ENCODE measurements around the gene ARSG.
A peak's percentile ranks its signal among the peaks of the same experiment; 100 is the strongest.

Gene ARSG

GRCh38 chr17:68289473-68289872 is 1.8 kb upstream of the ARSG start:
- DNase-seq (ENCODE audit: low read depth) = no peak
- peak overlapping the region; percentile 91 for H3K4me3 ChIP-seq (ENCODE audit: low read depth, low read length)
- TF ChIP-seq, protein P1, sequence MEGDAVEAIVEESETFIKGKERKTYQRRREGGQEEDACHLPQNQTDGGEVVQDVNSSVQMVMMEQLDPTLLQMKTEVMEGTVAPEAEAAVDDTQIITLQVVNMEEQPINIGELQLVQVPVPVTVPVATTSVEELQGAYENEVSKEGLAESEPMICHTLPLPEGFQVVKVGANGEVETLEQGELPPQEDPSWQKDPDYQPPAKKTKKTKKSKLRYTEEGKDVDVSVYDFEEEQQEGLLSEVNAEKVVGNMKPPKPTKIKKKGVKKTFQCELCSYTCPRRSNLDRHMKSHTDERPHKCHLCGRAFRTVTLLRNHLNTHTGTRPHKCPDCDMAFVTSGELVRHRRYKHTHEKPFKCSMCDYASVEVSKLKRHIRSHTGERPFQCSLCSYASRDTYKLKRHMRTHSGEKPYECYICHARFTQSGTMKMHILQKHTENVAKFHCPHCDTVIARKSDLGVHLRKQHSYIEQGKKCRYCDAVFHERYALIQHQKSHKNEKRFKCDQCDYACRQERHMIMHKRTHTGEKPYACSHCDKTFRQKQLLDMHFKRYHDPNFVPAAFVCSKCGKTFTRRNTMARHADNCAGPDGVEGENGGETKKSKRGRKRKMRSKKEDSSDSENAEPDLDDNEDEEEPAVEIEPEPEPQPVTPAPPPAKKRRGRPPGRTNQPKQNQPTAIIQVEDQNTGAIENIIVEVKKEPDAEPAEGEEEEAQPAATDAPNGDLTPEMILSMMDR (IDR thresholded peaks at IDR 0.05; ENCODE audit: low read depth, low read length, missing control alignments) = no peak

GRCh38 chr17:68289936-68290267 is 1.4 kb upstream of the ARSG start:
- no peak for DNase-seq (ENCODE audit: low read depth)

GRCh38 chr17:68290268-68290954 is 884 bp upstream of the ARSG start:
- H3K4me3 ChIP-seq (ENCODE audit: low read depth, low read length) = peak overlapping the region; percentile 91
- TF ChIP-seq, protein P1 (IDR thresholded peaks at IDR 0.05; ENCODE audit: low read depth, low read length, missing control alignments) = no peak
- no peak for DNase-seq (ENCODE audit: low read depth)

More at GRCh38 chr17:68289936-68290267, 1.4 kb upstream of the ARSG start:
- TF ChIP-seq, protein P1 (IDR thresholded peaks at IDR 0.05; ENCODE audit: low read depth, low read length, missing control alignments) = no peak
- H3K4me3 ChIP-seq (ENCODE audit: low read depth, low read length) = peak overlapping the region; percentile 91

DNA sequence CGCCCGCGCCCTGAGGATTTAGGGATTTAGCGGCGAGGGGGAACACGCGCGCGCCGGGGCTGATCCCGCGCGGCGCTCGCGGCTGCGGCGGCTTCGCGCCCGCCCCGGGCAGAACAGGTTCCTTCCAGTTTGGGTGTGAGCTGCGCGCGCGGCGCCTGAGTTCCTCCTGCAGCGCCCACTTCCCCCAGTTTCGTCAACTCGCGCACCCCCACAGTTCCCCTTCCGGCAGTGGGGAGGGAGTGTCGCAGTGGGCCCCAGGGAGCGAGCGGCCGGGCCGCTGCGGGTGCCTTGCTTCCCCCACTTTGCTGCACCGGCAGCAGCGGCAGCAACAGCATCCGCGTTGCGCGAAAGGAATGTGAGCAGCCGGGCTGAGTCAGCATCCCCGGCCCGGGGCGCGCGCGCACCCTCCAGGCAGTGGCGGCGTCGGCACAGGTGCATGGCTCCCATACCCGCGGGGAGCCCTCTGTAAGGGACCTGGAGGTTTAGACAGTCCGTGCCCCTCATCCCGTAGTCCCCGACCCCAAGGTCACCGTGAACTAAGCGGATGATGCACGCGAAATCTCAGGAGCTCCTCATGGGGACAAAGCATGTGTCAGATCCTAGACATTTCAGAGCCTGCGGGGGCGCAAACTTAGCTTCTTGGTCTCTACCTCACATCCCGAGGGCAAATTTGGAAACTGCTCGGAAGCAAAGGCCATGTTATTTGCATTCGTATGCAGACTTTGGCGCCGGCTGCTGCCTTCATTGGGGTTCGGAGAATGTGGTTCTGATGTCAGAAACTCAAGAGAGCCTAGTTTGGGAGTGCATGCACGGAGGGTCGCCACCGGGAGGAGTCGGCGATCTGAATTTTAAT is 767 bp downstream of the ARSG start:
- TF ChIP-seq, protein P1 (IDR thresholded peaks at IDR 0.05; ENCODE audit: low read depth, low read length, missing control alignments) = peak; percentile 18
- H3K4me3 ChIP-seq (ENCODE audit: low read depth, low read length) = peak overlapping the region; percentile 91
- DNase-seq (ENCODE audit: low read depth) = peak; percentile 87

DNA sequence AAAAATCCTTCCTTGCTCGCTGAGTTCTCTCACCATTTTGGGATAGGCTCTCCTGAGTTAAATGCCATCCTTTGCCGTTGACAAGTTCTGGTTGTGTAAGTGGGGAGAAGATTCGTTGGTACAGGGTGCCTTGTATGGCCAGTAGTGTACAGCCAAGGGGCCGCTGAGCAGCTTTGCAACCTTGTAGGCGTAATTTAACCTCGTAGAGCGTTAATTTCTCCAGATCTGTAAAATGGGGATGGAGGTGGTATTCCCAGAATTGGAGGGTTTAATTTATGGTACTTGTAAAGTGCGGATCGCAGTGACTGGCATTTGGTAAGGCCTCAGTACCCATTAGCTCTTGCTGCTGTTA is 1.4 kb downstream of the ARSG start:
- TF ChIP-seq, protein P1 (IDR thresholded peaks at IDR 0.05; ENCODE audit: low read depth, low read length, missing control alignments) = no peak
- no peak for DNase-seq (ENCODE audit: low read depth)
- peak overlapping the region; percentile 91 for H3K4me3 ChIP-seq (ENCODE audit: low read depth, low read length)

DNA sequence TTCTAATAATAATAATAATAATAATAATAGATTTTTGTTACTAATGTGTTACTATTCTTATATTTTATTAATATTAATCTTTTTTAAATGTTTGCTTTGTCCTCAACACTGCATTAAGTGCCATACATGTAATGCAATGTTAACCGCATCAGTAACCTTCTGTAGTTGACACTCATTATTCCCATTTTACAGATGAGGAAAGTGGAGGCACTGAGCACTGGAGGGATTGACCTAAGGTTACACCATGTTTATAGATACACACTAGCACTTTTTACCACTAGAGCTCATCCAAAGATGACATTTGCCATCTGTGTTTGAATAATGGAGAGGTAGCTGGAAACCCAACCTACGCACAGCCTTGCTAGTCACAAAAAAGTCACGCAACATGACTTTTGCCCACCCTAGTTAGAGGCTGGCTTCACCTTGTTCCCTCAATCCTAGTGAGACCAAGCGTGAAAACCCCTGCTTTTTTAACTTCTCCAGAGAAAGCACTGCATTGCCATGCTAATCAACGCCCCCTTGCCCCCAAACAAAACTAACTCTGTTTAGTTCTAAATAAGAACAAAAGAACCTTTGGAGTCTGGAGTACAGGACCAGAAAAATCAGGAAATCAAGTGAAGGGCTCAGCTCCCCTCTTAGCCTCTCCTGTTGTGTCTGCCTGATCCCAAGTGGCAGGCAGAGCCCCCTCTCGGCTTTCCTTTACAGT is 2.3 kb downstream of the ARSG start:
- DNase-seq (ENCODE audit: low read depth) = no peak
- TF ChIP-seq, protein P1 (IDR thresholded peaks at IDR 0.05; ENCODE audit: low read depth, low read length, missing control alignments) = no peak
- no peak overlapping the region for H3K4me3 ChIP-seq (ENCODE audit: low read depth, low read length)

Data from GM12864 (cell line).